Neural progenitor cell (in vitro differentiated cells): ENCODE results near the gene ANO1. TPM values are rescaled to one million over a fixed set of nuclear protein-coding genes. Genes with fewer than 3 reads are reported as not detected.
A peak's percentile ranks its signal among the peaks of the same experiment; 100 is the strongest.

Experiments
- DNase-seq: peaks from one replicate; pipeline ENCODE4 v3.0.0-alpha.2; 2016; ENCODE audit warnings: low spot score
- H2AFZ ChIP-seq: fragments of 200-600 bp; sonication (generic); replicated peaks from 2 replicates; pipeline ENCODE4 v1.6.1; 2016; ENCODE audit warnings: antibody characterized with exemption
- H3F3A ChIP-seq: fragments of 200-600 bp; sonication (generic); 2 replicates; pipeline ENCODE4 v1.6.1; 2016; ENCODE audit warnings: antibody characterized with exemption, low read depth
- H3K27ac ChIP-seq: fragments of 200-600 bp; sonication (generic); 2 replicates; pipeline ENCODE4 v1.5.1; 2016; ENCODE audit warnings: mild to moderate bottlenecking
- H3K27me3 ChIP-seq: fragments of 200-600 bp; sonication (generic); 2 replicates; pipeline ENCODE4 v1.6.1; 2016; ENCODE audit warnings: mild to moderate bottlenecking, moderate library complexity
- H3K36me3 ChIP-seq: fragments of 200-600 bp; sonication (generic); 2 replicates; pipeline ENCODE4 v1.5.1; 2016
- H3K4me1 ChIP-seq: fragments of 200-600 bp; sonication (generic); 2 replicates; pipeline ENCODE4 v1.6.1; 2016; ENCODE audit warnings: mixed run types
- H3K4me2 ChIP-seq: fragments of 200-600 bp; sonication (generic); 2 replicates; pipeline ENCODE4 v1.6.1; 2016
- H3K4me3 ChIP-seq: fragments of 200-600 bp; sonication (generic); 2 replicates; pipeline ENCODE4 v1.5.1; 2016
- H3K79me2 ChIP-seq: fragments of 200-600 bp; sonication (generic); 2 replicates; pipeline ENCODE4 v1.6.1; 2016; ENCODE audit warnings: low read depth
- H3K9ac ChIP-seq: fragments of 200-600 bp; sonication (generic); 2 replicates; pipeline ENCODE4 v1.6.1; 2016
- H3K9me3 ChIP-seq: fragments of 200-600 bp; sonication (generic); 2 replicates; pipeline ENCODE4 v1.5.1; 2016; ENCODE audit warnings: low read depth
- H4K20me1 ChIP-seq: fragments of 200-600 bp; sonication (generic); 2 replicates; pipeline ENCODE4 v1.6.1; 2016; ENCODE audit warnings: low read depth
- H3K27ac Mint-ChIP-seq: 3 replicates; pipeline ENCODE4 v1.8.0; 2021; ENCODE audit warnings: mixed read lengths
- H3K27me3 Mint-ChIP-seq: 2 replicates; pipeline ENCODE4 v1.8.0; 2022; ENCODE audit warnings: low read depth, mild to moderate bottlenecking, inconsistent platforms, moderate library complexity, mixed read lengths; ENCODE audit not compliant: insufficient read depth
- H3K36me3 Mint-ChIP-seq: 3 replicates; pipeline ENCODE4 v1.8.0; 2021; ENCODE audit warnings: mixed read lengths
- H3K4me1 Mint-ChIP-seq: 3 replicates; pipeline ENCODE4 v1.8.0; 2021; ENCODE audit warnings: mixed read lengths
- H3K4me3 Mint-ChIP-seq: 3 replicates; pipeline ENCODE4 v1.8.0; 2021; ENCODE audit warnings: mild to moderate bottlenecking, moderate library complexity, mixed read lengths
- H3K9me3 Mint-ChIP-seq: 3 replicates; pipeline ENCODE4 v1.8.0; 2020; ENCODE audit warnings: mixed read lengths
- EZH2 ChIP-seq: fragments of 200-600 bp; sonication (generic); IDR thresholded peaks from 2 replicates; pipeline ENCODE4 v1.6.1; 2017; ENCODE audit warnings: antibody characterized with exemption, mild to moderate bottlenecking, moderate library complexity
- EZH2phosphoT487 ChIP-seq: fragments of 200-600 bp; sonication (generic); IDR thresholded peaks from 2 replicates; pipeline ENCODE4 v1.6.1; 2017; ENCODE audit warnings: antibody characterized with exemption
- total RNA-seq: library from RNA; depleted of rRNA; stranded (reverse); fragments of >200 nt; gene quantifications from 2 replicates; pipeline ENCODE4 v1.2.3, GENCODE V29; 2015; ENCODE audit warnings: low replicate concordance
- TF ChIP-seq, protein P1 (sequence below): fragments of 200-600 bp; sonication (generic); IDR thresholded peaks from 2 replicates; pipeline ENCODE4 v1.5.1; 2017; ENCODE audit warnings: antibody characterized with exemption, mild to moderate bottlenecking

Gene ANO1
- total RNA-seq, 1 donor from 2014 or later = not detected

DNA sequence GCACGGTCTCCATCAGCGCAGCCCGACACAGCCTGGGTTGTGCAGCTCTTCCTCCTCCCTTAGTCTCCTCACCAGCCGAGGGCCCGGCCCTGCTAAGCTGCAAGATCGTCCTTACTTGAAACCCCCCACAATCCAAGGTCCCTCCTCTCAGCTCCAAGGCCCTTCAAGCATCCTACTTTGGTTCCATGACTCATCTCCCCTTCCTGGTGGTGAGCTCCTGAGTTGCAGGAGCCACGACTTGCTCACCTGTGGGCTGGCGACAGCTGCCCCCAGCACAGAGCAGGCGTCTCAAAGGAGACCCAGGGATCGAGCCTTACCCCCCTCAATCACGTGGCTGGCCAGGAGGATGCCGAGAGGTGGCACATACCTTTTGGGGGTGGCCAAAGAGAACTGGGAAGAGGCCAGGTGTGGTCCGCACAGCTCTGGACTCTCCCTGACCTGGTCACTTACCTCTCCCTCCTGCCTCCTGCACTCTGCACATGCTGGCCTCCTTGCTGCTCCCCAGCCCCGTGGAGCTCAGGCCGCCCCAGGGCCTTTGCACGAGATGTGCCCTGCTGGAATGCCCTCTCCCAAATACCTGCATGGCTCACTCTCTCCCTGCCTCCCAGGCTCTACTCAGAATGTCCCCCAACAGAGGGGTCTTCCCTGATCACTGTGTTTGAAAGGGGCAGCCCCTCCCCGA is 89.7 kb downstream of the ANO1 start:
- Mint-ChIP-seq H3K4me3 (no peak overlapping the region), H3K27ac (no peak overlapping the region), H3K27me3 (peaks cover 33% of the 10 kb centered on the region), H3K4me1 (peaks cover 26% of the 10 kb centered on the region), H3K36me3 (no peaks in the 10 kb centered on the region), H3K9me3 (no peaks in the 10 kb centered on the region)
- H3K79me2 ChIP-seq = no peaks in the 10 kb centered on the region
- H3K4me3 ChIP-seq = no peak overlapping the region
- no peaks in the 10 kb centered on the region for H3K36me3 ChIP-seq
- no peak overlapping the region for H3K9ac ChIP-seq
- H3K9me3 ChIP-seq = no peaks in the 10 kb centered on the region
- no peaks in the 10 kb centered on the region for H3F3A ChIP-seq
- TF ChIP-seq, protein P1, sequence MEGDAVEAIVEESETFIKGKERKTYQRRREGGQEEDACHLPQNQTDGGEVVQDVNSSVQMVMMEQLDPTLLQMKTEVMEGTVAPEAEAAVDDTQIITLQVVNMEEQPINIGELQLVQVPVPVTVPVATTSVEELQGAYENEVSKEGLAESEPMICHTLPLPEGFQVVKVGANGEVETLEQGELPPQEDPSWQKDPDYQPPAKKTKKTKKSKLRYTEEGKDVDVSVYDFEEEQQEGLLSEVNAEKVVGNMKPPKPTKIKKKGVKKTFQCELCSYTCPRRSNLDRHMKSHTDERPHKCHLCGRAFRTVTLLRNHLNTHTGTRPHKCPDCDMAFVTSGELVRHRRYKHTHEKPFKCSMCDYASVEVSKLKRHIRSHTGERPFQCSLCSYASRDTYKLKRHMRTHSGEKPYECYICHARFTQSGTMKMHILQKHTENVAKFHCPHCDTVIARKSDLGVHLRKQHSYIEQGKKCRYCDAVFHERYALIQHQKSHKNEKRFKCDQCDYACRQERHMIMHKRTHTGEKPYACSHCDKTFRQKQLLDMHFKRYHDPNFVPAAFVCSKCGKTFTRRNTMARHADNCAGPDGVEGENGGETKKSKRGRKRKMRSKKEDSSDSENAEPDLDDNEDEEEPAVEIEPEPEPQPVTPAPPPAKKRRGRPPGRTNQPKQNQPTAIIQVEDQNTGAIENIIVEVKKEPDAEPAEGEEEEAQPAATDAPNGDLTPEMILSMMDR = no peak
- no peak for TF ChIP-seq EZH2phosphoT487
- no peak for TF ChIP-seq EZH2
- no peaks in the 10 kb centered on the region for H4K20me1 ChIP-seq
- DNase-seq = no peak
- H3K27ac ChIP-seq = no peak overlapping the region
- no peak overlapping the region for H2AFZ ChIP-seq
- H3K4me1 ChIP-seq = peaks cover 5% of the 10 kb centered on the region
- H3K4me2 ChIP-seq = no peak overlapping the region
- no peaks in the 10 kb centered on the region for H3K27me3 ChIP-seq

DNA sequence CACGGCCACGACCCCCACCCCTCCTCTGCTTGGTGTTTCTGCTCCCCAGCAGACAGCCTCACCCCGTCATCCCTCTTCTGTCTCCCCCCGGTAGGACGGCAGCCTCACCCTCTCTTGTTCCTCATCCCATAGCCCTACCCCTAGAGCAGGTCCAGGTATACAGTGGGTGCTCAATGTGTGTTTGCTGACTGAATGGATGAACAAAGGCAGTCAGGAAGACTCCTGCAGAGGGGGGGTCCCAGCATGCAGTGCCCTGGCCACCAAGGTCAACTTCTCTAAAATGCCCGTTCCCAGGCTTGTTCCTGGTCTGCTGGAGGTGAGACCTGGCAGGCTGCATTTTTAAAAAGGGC is 90.3 kb downstream of the ANO1 start:
- DNase-seq = no peak
- TF ChIP-seq EZH2 (no peak), EZH2phosphoT487 (no peak)
- TF ChIP-seq, protein P1 = no peak
- Histone ChIP-seq H3K9ac (no peak overlapping the region), H2AFZ (no peak overlapping the region), H4K20me1 (no peaks in the 10 kb centered on the region), H3K36me3 (no peaks in the 10 kb centered on the region), H3K9me3 (no peaks in the 10 kb centered on the region), H3K4me1 (peaks cover under 1% of the 10 kb centered on the region), H3K4me3 (no peak overlapping the region), H3K27ac (no peak overlapping the region), H3K79me2 (no peaks in the 10 kb centered on the region), H3K27me3 (no peaks in the 10 kb centered on the region), H3F3A (no peaks in the 10 kb centered on the region), H3K4me2 (no peak overlapping the region)
- no peaks in the 10 kb centered on the region for H3K9me3 Mint-ChIP-seq
- H3K27me3 Mint-ChIP-seq = peaks cover 29% of the 10 kb centered on the region
- H3K27ac Mint-ChIP-seq = no peak overlapping the region
- no peaks in the 10 kb centered on the region for H3K36me3 Mint-ChIP-seq
- peaks cover 26% of the 10 kb centered on the region for H3K4me1 Mint-ChIP-seq
- peak overlapping the region; percentile 46 for H3K4me3 Mint-ChIP-seq

DNA sequence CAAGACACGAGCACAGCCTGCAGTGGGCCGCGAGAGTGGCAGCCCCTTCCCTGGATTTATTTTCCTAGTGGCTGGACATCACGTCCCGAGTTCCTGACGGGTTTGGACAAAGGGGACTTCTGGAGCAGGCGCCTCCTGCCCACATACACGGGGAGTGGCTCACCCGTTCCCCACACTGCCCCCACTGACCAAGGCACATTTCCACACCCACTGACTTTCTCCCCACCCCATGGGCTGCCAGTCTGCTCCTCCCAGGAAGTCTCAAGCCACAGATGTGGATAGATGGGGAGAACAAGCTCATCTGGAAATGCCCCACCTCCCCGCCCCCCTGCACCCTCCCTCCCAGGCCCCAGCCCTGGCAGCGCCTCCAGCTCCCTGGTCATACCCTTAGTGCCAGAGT is 91.0 kb downstream of the ANO1 start:
- Histone ChIP-seq H3K27me3 (no peaks in the 10 kb centered on the region), H3F3A (peaks cover 1% of the 10 kb centered on the region), H3K4me3 (no peak overlapping the region), H3K36me3 (no peaks in the 10 kb centered on the region), H3K4me2 (no peak overlapping the region), H3K9ac (no peak overlapping the region), H3K4me1 (no peaks in the 10 kb centered on the region), H3K9me3 (no peaks in the 10 kb centered on the region), H3K79me2 (no peaks in the 10 kb centered on the region), H2AFZ (no peak overlapping the region), H4K20me1 (no peaks in the 10 kb centered on the region), H3K27ac (no peak overlapping the region)
- Mint-ChIP-seq H3K4me3 (no peak overlapping the region), H3K4me1 (peaks cover 24% of the 10 kb centered on the region), H3K27me3 (peaks cover 25% of the 10 kb centered on the region), H3K36me3 (no peaks in the 10 kb centered on the region), H3K9me3 (no peaks in the 10 kb centered on the region), H3K27ac (no peak overlapping the region)
- DNase-seq = no peak
- TF ChIP-seq EZH2phosphoT487 (no peak), EZH2 (no peak)
- TF ChIP-seq, protein P1 = no peak
